Panc1 (cell line): ENCODE results near the gene INTS3.

Source experiments
- POLR2AphosphoS5 ChIP-seq: IDR thresholded peaks from 2 replicates; pipeline ENCODE4 v1.6.1; 2012; ENCODE audit warnings: mild to moderate bottlenecking, low read depth, low read length, moderate library complexity
- SIN3A ChIP-seq: IDR thresholded peaks from 2 replicates; pipeline ENCODE4 v1.6.1; 2012; ENCODE audit warnings: low read depth, mild to moderate bottlenecking, low read length, moderate library complexity, borderline replicate concordance; ENCODE audit not compliant: insufficient read depth
- TCF7L2 ChIP-seq: IDR thresholded peaks from 2 replicates; pipeline ENCODE4 v1.6.1; 2011; ENCODE audit warnings: mild to moderate bottlenecking, low read depth, low read length, inconsistent platforms
- TF ChIP-seq, protein P1 (sequence below): fragments of 450-650 bp; IDR thresholded peaks from 2 replicates; pipeline ENCODE4 v1.5.1; 2017; ENCODE audit warnings: mild to moderate bottlenecking
- TF ChIP-seq, protein P2 (sequence below), 2 experiments: IDR thresholded peaks; 2 replicates each; pipeline ENCODE4 v1.6.1; 2011 to 2012; ENCODE audit warnings: low read depth in 2 of 2, control low read depth in 1 of 2, low read length in 1 of 2, mild to moderate bottlenecking in 1 of 2, moderate library complexity in 1 of 2; ENCODE audit not compliant: insufficient read depth in 1 of 2

DNA sequence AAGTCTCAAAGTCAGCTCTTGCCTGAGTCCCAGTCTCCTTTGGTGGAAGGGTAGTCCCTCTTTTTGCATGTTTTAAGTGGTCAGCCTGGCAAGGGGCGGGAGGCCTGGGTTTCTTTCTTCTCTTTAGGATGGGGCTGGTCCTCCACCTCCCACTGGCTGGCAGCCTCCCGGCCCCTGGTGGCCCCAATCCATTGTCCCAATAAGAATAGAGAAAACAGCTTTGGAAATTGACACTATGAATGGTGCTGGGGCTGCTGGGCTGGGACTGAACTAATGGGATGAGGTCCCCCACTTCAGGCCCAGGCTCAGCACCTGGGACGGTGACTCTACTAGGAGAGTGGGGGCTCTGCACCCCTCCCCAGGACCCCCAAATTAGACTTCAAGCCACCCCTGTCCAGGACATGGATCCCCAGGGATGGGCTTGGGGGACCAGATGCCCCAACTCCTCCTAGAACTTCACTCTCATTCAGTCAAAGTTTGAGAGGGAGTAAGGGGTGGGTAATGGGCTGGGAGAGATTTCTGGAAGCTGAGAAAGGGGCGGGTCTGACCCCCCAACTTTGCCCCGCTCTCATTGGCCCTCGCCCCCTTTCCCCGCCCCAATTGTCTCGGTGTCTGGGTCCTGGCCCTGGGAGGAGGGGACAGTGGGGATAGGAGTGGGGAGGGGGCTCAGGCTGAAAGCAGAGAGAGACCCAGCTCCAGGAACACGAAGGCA, 65.6 kb downstream of the INTS3 start:
- TF ChIP-seq, protein P1, sequence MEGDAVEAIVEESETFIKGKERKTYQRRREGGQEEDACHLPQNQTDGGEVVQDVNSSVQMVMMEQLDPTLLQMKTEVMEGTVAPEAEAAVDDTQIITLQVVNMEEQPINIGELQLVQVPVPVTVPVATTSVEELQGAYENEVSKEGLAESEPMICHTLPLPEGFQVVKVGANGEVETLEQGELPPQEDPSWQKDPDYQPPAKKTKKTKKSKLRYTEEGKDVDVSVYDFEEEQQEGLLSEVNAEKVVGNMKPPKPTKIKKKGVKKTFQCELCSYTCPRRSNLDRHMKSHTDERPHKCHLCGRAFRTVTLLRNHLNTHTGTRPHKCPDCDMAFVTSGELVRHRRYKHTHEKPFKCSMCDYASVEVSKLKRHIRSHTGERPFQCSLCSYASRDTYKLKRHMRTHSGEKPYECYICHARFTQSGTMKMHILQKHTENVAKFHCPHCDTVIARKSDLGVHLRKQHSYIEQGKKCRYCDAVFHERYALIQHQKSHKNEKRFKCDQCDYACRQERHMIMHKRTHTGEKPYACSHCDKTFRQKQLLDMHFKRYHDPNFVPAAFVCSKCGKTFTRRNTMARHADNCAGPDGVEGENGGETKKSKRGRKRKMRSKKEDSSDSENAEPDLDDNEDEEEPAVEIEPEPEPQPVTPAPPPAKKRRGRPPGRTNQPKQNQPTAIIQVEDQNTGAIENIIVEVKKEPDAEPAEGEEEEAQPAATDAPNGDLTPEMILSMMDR = no peak
- TF ChIP-seq SIN3A (no peak), POLR2AphosphoS5 (no peak), TCF7L2 (no peak)
- TF ChIP-seq, protein P2, sequence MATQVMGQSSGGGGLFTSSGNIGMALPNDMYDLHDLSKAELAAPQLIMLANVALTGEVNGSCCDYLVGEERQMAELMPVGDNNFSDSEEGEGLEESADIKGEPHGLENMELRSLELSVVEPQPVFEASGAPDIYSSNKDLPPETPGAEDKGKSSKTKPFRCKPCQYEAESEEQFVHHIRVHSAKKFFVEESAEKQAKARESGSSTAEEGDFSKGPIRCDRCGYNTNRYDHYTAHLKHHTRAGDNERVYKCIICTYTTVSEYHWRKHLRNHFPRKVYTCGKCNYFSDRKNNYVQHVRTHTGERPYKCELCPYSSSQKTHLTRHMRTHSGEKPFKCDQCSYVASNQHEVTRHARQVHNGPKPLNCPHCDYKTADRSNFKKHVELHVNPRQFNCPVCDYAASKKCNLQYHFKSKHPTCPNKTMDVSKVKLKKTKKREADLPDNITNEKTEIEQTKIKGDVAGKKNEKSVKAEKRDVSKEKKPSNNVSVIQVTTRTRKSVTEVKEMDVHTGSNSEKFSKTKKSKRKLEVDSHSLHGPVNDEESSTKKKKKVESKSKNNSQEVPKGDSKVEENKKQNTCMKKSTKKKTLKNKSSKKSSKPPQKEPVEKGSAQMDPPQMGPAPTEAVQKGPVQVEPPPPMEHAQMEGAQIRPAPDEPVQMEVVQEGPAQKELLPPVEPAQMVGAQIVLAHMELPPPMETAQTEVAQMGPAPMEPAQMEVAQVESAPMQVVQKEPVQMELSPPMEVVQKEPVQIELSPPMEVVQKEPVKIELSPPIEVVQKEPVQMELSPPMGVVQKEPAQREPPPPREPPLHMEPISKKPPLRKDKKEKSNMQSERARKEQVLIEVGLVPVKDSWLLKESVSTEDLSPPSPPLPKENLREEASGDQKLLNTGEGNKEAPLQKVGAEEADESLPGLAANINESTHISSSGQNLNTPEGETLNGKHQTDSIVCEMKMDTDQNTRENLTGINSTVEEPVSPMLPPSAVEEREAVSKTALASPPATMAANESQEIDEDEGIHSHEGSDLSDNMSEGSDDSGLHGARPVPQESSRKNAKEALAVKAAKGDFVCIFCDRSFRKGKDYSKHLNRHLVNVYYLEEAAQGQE (IDR thresholded peaks at IDR 0.05; ENCODE audit: insufficient read depth in 1 of 2, low read depth in 2 of 2, low read length in 1 of 2) = no peak
